GM21786 (cell line): Measurements from ENCODE around the gene C19orf33.
"Not testable (repeated sequence)": the region's sequence is repeated elsewhere in the genome, so short reads cannot be mapped to it uniquely, and the experiment has no call there.

ENCODE experiments used
- ATAC-seq: cut with Tn5 transposase; IDR thresholded peaks from one replicate; pipeline ENCODE4 v1.9.1; 2021; ENCODE audit not compliant: unreplicated experiment

Gene C19orf33

GRCh38 chr19:38303517-38304351 lies at the start of gene C19orf33:
Gene C19orf33 (plus strand): TSS chr19:38304251. CDS start chr19:38304262, 11 bp downstream.
- ATAC-seq, result no peak

GRCh38 chr19:38255383-38256014 lies 48.6 kb upstream of the C19orf33 start:
- no peak for ATAC-seq

DNA sequence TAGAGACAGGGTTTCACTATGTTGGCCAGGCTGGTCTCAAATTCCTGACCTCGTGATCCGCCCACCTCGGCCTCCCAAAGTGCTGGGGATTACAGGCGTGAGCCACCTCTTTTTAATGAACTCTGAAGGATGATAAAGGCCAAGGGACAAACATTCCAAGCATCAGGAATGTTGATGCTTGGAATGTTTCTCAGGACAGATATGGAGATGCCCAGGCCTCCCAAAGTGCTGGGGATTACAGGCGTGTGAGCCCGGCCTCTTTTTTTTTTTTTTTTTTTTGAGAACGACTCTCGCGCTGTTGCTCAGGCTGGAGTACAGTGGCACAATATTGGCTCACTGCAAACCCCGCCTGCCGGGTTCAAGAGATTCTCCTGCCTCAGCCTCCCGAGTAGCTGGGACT lies 42.1 kb upstream of the C19orf33 start:
- not testable (repeated sequence) for ATAC-seq

- no peak for ATAC-seq
Observed at GRCh38 chr19:38262585-38263268, 41.3 kb upstream of the C19orf33 start.

- no peak for ATAC-seq
Observed at GRCh38 chr19:38263689-38264485, 40.2 kb upstream of the C19orf33 start.

DNA sequence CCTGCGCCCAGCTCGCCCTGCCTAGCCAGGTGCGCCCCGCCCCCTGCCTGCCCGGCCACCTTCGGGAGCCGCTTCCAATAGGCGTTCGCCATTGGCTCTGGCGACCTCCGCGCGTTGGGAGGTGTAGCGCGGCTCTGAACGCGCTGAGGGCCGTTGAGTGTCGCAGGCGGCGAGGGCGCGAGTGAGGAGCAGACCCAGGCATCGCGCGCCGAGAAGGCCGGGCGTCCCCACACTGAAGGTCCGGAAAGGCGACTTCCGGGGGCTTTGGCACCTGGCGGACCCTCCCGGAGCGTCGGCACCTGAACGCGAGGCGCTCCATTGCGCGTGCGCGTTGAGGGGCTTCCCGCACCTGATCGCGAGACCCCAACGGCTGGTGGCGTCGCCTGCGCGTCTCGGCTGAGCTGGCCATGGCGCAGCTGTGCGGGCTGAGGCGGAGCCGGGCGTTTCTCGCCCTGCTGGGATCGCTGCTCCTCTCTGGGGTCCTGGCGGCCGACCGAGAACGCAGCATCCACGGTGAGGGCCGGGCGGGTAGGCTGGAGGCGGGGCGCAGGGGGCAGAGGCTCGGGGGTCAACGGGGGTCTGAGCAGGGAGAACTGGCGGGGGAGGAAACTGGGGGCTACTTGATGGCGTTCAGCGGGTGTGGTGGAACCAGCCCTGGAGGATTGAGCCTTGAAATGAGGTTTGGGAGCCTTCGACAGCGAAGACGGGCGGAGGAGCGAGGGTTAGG lies 39.4 kb upstream of the C19orf33 start, which contains the start of gene SPINT2:
Gene SPINT2, plus strand, starts transcription at position 88 of the 727 bp plus-strand sequence. Its CDS starts 320 bp downstream, at position 408.
- no peak for ATAC-seq

DNA sequence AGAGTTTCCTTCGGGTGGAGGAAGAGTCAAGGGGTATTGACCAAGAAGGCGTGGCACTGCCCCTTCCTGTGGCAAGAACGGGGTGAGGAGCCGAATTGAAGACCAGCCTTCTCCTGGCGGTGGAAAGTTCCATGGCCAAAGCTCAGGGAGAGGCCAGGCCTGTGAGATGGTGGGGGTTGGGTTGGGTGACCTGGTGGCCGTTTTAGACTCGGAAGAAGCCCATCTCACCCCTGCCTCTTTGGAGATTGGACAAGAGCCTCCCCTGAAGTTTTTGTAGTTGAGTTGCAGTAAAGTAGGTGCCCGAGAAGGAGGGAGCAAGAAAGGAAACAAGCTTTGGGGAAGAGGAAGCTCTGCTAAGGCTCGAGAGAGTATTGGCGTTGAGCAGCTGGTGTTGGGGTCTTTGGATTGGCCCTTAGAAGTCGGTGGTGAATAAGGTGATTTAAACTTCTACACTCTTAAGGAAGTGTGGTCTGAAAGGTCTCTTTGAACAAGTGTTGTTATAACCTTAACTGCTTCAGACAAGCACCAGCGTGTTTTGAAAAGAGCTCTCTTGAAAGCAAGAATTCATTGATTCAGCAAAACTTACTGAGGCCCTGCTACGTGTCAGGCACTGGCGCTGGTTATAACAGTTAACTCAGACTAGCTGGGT lies 38.7 kb upstream of the C19orf33 start:
- ATAC-seq, result no peak

- no peak for ATAC-seq
Observed at GRCh38 chr19:38265921-38266429, 38.1 kb upstream of the C19orf33 start.

DNA sequence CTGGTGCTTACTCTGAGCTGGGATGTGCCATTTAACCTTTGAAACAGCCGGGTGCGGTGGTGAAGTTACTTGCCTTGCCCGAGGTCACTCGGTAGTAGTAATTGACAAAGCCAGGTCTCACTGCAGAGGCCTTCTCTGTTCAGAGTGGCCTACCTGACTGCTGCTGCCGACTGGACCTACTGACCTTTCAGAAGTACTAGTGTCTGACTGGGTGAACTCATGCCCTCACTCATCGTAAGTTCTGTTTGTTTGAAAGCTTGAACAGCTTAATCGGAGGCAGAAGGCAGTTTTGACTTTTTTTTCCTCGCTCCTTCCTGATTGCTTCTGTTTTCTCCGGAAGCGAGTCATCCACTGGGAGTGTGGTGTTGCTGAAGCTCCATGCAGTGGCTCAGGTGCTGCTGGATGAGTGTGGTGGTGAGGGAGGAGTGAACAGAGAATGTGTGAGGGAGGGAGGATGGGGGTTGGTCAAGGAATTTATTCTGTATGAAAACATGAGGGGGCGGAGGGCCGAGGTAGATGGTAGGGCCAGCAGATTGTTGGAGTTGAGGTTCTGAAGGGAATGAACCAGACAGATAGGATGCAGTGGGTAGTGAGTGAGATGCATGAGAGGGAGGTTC lies 37.0 kb upstream of the C19orf33 start:
- no peak for ATAC-seq

- ATAC-seq, result no peak
Observed at GRCh38 chr19:38267761-38268483, 36.1 kb upstream of the C19orf33 start.

DNA sequence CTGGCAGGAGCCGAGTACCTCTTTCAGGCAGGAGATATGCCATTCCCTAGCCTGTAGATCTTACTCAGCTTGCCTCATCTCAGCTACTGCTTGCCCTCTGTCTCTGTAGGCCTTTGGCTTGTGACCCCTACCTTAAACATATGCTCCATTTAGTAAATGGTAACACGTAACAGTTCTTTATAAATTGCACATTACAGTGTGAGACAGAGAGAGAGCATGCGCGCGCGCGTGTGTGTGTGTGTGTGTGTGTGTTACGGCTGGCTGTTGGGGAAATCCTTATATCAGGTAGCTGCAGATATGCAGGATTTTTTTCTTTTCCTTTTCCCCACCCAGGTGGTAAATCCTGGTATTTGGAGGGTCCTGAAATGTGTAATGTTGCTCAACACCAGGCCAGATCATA lies 35.5 kb upstream of the C19orf33 start:
- no peak for ATAC-seq

GRCh38 chr19:38270587-38271167 lies 33.4 kb upstream of the C19orf33 start:
- no peak for ATAC-seq

DNA sequence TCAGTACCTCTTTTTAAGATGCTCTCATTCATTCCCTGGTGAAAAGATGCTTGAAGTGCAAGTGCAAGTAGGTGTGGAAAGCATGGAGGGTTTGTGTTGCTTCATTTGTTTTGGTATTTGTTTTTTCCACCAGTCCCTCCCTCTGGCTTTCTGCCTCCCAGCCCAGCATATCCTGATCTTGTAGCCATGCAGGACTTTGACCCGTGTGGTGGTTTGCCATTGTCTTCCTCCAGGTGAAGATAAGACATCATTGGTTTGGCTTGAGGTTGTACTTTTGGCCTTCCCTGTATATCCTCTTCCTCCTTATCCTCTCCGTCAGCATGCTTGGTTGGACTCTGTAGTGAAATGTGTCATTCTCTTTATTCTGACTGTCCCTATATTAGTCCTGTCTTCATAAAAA lies 30.6 kb upstream of the C19orf33 start:
- ATAC-seq, result no peak

DNA sequence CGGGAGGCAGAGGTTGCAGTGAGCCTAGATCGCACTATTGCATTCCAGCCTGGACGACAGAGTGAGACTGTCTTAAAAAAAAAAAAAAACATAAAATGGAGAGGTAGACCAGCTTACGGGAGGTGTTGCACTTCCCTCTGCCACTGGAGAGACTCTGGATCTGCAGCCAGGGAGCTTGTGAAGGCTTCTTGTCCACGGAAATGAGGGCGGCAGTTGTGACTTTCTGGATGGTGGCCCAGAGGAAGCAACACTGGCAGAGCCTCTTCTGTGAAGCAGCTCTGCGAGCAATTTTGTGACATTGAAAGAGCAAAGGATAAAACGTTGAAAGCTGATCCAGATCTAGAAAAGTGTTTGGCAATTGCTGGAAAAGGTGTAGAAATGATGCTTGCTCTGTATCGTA lies 29.3 kb upstream of the C19orf33 start:
- ATAC-seq, result no peak

DNA sequence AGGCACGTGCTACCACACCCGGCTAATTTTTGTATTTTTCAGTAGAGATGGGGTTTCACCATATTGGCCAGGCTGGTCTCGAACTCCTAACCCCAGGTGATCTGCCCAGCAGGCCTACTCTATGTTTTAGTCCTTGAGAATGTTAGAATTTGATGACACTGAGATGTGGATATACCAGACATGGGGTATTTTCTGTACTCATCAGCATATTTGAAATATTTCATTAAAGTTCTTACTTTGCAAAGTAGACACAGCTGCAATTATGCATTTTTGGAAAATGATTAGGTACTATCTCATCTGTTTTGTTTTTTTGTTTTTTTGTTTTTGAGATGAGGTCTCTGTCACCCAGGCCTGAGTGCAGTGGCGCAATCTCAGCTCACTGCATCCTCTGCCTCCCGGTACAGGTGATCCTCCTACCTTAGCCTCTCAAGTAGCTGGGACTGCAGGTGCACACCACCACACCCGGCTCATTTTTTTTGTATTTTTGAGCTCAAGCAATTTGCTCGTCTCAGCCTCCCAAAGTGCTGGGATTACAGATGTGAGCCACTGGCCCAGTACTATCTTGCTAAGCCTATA lies 27.0 kb upstream of the C19orf33 start:
- ATAC-seq, result no peak

DNA sequence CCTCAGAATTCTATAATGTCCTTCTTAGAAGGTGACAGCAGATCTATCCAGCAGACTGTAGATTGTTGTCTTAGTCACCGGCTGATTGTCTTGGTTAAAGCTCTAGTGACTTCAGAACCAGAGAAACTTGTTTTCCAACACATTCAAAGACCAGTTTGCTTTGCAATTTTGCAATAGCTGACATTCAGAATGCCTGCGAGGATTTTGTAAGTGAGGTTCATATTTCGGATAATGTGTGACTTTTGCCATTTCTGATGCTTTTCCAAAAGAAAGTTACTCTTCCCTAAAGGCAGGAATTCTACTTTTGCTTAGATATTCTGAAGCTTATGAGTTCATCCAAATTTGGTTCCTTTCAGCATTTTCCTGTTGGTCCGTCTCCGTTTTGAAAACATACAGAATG lies 26.5 kb upstream of the C19orf33 start:
- no peak for ATAC-seq

GRCh38 chr19:38277969-38278680 lies 25.9 kb upstream of the C19orf33 start:
- no peak for ATAC-seq
